ENCODE results near the gene NOVA2. TPM values are rescaled to one million over a fixed set of nuclear protein-coding genes. Genes with fewer than 3 reads are reported as not detected.

The NOVA2 gene
- total and polyA plus RNA-seq, 2 donors (not counting 1 experiment from before 2014, with no cell fraction given) = not detected

DNA sequence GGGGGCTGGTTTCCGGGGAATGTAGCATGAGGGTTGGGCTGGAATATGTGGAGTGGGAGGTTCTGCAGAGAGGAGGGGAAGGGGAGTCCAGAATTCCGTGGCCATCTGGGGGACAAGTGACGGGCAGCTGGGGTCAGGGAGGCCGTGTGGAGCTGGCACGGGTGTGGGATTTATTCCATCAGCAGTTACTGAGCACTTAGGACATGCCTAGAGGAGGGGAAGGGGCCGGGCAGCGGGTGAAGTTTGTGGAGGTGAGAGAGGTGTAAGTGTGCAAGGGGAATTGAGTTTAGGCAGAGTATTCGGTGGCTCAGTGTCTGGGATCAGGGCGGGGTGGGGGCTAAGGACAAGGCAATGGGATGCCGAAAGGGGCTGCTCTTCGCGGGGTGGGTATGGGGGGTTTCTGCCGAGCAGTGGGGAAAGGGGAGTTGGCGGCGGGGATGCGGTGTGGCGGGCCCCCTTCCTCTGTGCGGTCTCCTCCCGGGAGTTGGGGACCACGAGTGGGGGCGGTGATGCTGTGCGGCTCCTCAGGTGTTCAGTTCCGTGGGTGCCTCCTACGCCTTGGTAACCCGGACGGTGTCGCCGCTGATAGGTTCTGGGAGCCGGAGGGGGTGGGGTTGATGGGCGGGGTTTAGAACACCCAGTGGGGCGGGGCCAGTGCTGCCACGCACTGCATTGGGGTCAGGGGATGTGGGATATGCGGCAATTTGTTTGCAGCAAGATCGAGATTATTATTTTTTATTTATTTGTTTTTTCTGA lies 27.0 kb upstream of the NOVA2 start:
- Mint-ChIP-seq H3K27ac (no peak overlapping the region), H3K27me3 (peaks cover 20% of the 10 kb centered on the region), H3K4me1 (peaks cover 34% of the 10 kb centered on the region), H3K9me3 (ENCODE audit: insufficient read depth) (no peaks in the 10 kb centered on the region), H3K4me3 (peak overlapping the region; percentile 81)
- H3K4me1 ChIP-seq (ENCODE audit: control insufficient read depth in 2 of 2, insufficient read depth in 2 of 2, low read length in 2 of 2) = peaks cover 21 to 23% of the 10 kb centered on the region in 2 donors
- DNase-seq (peak; percentile 76), ATAC-seq (ENCODE audit: low read depth) (peak; percentile 97)
- no peaks in the 10 kb centered on the region for H3K36me3 ChIP-seq (replicated peaks in 1 of 2; ENCODE audit: control extremely low read depth in 1 of 2, control insufficient read depth in 1 of 2, extremely low read depth in 1 of 2, insufficient read depth in 2 of 2, low read length in 1 of 2)
- 3% methylated on average over 30 of the region's 34 CpGs for WGBS (ENCODE audit: insufficient coverage)
- H3K27me3 ChIP-seq (replicated peaks in 1 of 4; ENCODE audit: control extremely low read depth in 1 of 4, control insufficient read depth in 3 of 4, insufficient read depth in 4 of 4, low read length in 3 of 4) = peaks cover 0 to 16% (median 7%) of the 10 kb centered on the region in 4 experiments
- H4K20me1 ChIP-seq (ENCODE audit: control insufficient read depth, insufficient read depth, low read length, poor library complexity, severe bottlenecking) = peaks cover 34% of the 10 kb centered on the region
- CTCF ChIA-PET = interaction anchor here (1.4 to 1.6 kb wide), 2 partner anchors 10 to 28 kb away, joined by 3 to 5 read pairs; no protein-coding TSS in a partner anchor
- peak overlapping the region; percentile 69 for H3K4me2 ChIP-seq (replicated peaks; ENCODE audit: low read depth, low read length, poor library complexity, severe bottlenecking)
- H2AFZ ChIP-seq (ENCODE audit: insufficient read depth, low read depth, low read length, poor library complexity, severe bottlenecking) = peak overlapping the region; percentile 41
- H3K27ac ChIP-seq (ENCODE audit: low read length in 2 of 2) = no peak overlapping the region
- POLR2A ChIA-PET = no interaction called here
- TF ChIP-seq, protein P1, sequence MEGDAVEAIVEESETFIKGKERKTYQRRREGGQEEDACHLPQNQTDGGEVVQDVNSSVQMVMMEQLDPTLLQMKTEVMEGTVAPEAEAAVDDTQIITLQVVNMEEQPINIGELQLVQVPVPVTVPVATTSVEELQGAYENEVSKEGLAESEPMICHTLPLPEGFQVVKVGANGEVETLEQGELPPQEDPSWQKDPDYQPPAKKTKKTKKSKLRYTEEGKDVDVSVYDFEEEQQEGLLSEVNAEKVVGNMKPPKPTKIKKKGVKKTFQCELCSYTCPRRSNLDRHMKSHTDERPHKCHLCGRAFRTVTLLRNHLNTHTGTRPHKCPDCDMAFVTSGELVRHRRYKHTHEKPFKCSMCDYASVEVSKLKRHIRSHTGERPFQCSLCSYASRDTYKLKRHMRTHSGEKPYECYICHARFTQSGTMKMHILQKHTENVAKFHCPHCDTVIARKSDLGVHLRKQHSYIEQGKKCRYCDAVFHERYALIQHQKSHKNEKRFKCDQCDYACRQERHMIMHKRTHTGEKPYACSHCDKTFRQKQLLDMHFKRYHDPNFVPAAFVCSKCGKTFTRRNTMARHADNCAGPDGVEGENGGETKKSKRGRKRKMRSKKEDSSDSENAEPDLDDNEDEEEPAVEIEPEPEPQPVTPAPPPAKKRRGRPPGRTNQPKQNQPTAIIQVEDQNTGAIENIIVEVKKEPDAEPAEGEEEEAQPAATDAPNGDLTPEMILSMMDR (IDR thresholded peaks at IDR 0.05) = no peak
- no peak for TF ChIP-seq EZH2 (IDR thresholded peaks at IDR 0.05; ENCODE audit: borderline replicate concordance, insufficient read depth, low read depth, low read length, poor library complexity, severe bottlenecking)
- peaks cover 52% of the 10 kb centered on the region for H3K79me2 ChIP-seq (ENCODE audit: control insufficient read depth, insufficient read depth, low read length)
- no peak overlapping the region for H3K9ac ChIP-seq (ENCODE audit: low read length)
- peak overlapping the region in 1 of 5 experiments; percentile 8 for H3K4me3 ChIP-seq (ENCODE audit: control extremely low read depth in 1 of 5, extremely low read depth in 1 of 5, insufficient read depth in 1 of 5, low read depth in 2 of 5, low read length in 4 of 5)
- intact Hi-C loops (cut with micrococcal nuclease) = no loop called here
- peaks cover 0 to 6% (median 0%) of the 10 kb centered on the region in 3 donors for H3K9me3 ChIP-seq (ENCODE audit: control extremely low read depth in 1 of 3, control insufficient read depth in 2 of 3, insufficient read depth in 1 of 3, low read length in 2 of 3)

DNA sequence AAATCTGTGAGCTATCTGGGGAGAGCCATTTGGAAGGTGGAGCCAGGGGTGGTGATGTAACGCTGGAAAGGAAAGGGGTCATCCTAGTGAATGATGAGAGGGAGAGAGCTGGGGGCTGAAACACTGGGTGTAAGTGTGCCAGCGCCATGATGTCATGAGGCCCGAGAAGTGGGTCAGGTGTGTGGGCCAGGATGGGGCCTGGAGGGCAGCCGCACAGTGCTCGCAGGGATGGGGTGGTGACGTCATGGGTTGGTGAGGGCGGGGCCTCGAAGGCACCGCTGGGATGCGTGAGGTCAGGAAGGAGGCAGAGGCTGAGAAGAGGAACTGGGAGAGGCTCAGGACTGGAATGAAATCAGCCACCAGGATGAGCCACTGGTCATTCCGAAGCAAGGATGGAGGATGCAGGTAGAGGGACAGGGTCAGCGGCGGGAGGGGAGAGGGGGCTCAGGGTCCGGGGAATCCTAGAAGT lies 26.0 kb upstream of the NOVA2 start:
- peaks cover 0 to 6% (median 0%) of the 10 kb centered on the region in 3 donors for H3K9me3 ChIP-seq (ENCODE audit: control extremely low read depth in 1 of 3, control insufficient read depth in 2 of 3, insufficient read depth in 1 of 3, low read length in 2 of 3)
- Mint-ChIP-seq H3K4me3 (peak overlapping the region; percentile 59), H3K27ac (no peak overlapping the region), H3K4me1 (peaks cover 34% of the 10 kb centered on the region), H3K27me3 (peaks cover 20% of the 10 kb centered on the region), H3K9me3 (ENCODE audit: insufficient read depth) (no peaks in the 10 kb centered on the region)
- DNase-seq (no peak), ATAC-seq (ENCODE audit: low read depth) (no peak)
- ChIA-PET CTCF (no interaction called here), POLR2A (no interaction called here)
- intact Hi-C loops (cut with micrococcal nuclease) = loop anchor here (10.0 kb wide), 2 partner anchors 205 to 595 kb away; partner anchors contain the start of genes DMWD, POLR1G and PPP1R13L
- peaks cover 56% of the 10 kb centered on the region for H3K79me2 ChIP-seq (ENCODE audit: control insufficient read depth, insufficient read depth, low read length)
- H3K4me1 ChIP-seq (ENCODE audit: control insufficient read depth in 2 of 2, insufficient read depth in 2 of 2, low read length in 2 of 2) = peaks cover 23 to 26% of the 10 kb centered on the region in 2 donors
- 37% methylated on average over 14 of the region's 14 CpGs for WGBS (ENCODE audit: insufficient coverage)
- peaks cover 34% of the 10 kb centered on the region for H4K20me1 ChIP-seq (ENCODE audit: control insufficient read depth, insufficient read depth, low read length, poor library complexity, severe bottlenecking)
- H3K27me3 ChIP-seq (replicated peaks in 1 of 4; ENCODE audit: control extremely low read depth in 1 of 4, control insufficient read depth in 3 of 4, insufficient read depth in 4 of 4, low read length in 3 of 4) = peaks cover 0 to 16% (median 7%) of the 10 kb centered on the region in 4 experiments
- no peak overlapping the region for H3K9ac ChIP-seq (ENCODE audit: low read length)
- no peak overlapping the region for H2AFZ ChIP-seq (ENCODE audit: insufficient read depth, low read depth, low read length, poor library complexity, severe bottlenecking)
- TF ChIP-seq EZH2 (IDR thresholded peaks at IDR 0.05; ENCODE audit: borderline replicate concordance, insufficient read depth, low read depth, low read length, poor library complexity, severe bottlenecking) = no peak
- TF ChIP-seq, protein P1 (IDR thresholded peaks at IDR 0.05) = no peak
- peak overlapping the region; percentile 69 for H3K4me2 ChIP-seq (replicated peaks; ENCODE audit: low read depth, low read length, poor library complexity, severe bottlenecking)
- H3K36me3 ChIP-seq (replicated peaks in 1 of 2; ENCODE audit: control extremely low read depth in 1 of 2, control insufficient read depth in 1 of 2, extremely low read depth in 1 of 2, insufficient read depth in 2 of 2, low read length in 1 of 2) = no peaks in the 10 kb centered on the region
- H3K4me3 ChIP-seq (ENCODE audit: control extremely low read depth in 1 of 5, extremely low read depth in 1 of 5, insufficient read depth in 1 of 5, low read depth in 2 of 5, low read length in 4 of 5) = no peak overlapping the region
- no peak overlapping the region for H3K27ac ChIP-seq (ENCODE audit: low read length in 2 of 2)

Measured in B cell (primary cell).